G401.6 (cell line): ENCODE results near the gene PKHD1.
"Not testable (repeated sequence)": the region's sequence is repeated elsewhere in the genome, so short reads cannot be mapped to it uniquely, and the experiment has no call there.

ENCODE experiments used
- FAIRE-seq: peaks from 2 replicates; lab custom pipeline; 2012; peaks lifted over from hg19 to GRCh38; lab: Jason Lieb, UNC

Gene PKHD1

DNA sequence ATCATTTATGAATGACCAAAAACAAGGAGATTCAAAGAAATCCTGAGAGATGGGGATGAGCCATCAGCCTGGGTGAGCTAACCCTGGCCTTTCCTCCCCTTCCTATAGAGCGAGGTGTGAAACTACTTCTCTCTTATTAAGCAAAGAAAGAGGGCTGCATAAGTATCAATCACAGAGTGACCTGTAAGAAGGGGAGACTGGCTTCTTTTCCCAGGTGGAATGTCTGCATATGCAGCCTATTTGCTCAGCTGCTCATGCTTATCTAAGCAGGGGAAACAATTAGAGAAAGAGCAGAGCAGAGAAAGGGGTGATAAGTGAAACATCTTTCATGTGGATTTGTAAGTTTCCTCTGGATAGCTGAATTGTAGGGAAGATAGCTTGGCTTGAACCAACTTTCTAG lies 160.0 kb downstream of the PKHD1 start:
- no peak for FAIRE-seq

DNA sequence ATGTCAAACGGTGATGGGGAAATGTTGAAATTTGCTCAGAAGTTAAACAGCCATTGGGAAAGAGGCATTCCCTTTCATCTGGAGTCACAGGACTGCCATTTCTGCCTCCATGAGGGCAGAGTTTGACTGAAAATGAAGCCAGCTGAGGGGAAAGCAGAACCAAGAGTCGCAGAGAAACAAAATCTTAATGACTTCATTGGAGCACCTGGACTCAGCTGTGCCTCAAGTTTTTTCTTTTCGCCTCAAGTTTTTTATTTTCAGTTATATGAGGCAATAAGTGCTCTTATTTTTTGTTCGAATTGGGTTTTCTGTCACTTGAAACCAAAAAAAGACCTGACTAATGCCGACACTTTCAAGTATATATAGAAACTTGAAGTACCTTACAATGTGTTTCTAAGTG lies 161.3 kb downstream of the PKHD1 start:
- FAIRE-seq: no peak

DNA sequence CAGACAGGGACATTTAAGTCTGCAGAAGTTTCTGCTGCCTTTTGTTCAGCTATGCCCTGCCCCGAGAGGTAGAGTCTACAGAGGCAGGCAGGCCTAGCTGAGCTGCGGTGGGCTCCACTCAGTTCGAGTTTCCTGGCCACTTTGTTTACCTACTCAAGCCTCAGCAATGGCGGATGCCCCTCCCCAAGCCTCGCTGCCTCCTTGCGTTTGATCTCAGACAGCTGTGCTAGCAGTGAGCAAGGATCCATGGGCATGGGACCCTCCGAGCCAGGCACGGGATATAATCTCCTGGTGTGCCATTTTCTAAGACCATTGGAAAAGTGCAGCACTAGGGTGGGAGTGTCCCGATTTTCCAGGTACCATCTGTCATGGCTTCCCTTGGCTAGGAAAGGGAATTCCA lies 164.9 kb downstream of the PKHD1 start:
- not testable (repeated sequence) for FAIRE-seq

DNA sequence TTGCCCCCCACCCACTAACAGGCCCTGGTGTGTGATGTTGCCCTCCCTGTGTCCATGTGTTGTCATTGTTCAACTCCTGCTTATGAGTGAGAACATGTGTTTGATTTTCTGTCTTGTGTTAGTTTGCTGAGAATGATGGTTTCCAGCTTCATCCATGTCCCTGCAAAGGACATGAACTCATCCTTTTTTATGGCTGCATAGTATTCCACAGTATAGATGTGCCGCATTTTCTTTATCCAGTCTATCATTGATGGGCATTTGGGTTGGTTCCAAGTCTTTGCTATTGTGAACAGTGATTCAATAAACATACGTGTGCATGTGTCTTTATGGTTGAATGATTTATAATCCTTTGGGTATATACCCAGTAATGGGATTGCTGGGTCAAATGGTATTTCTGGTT lies 169.1 kb downstream of the PKHD1 start:
- FAIRE-seq: not testable (repeated sequence)

DNA sequence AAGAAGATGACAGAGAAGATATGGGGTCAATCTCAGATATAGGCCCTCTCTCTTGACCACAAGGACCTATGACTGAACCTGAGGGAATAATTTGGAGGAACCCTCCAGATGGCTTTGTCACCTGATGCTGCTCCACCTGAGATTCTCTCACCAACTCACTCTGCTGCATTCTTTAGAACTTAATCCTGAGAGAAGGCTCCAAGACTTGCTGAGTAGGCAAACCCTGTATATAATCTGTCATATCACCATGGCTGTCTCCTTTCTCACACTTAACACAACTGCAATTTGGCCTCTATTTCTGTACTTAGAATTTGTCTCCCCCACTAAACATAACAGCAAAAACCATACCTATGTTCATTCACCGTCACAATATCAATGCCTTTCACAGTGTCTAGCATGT lies 172.3 kb downstream of the PKHD1 start:
- no peak for FAIRE-seq

DNA sequence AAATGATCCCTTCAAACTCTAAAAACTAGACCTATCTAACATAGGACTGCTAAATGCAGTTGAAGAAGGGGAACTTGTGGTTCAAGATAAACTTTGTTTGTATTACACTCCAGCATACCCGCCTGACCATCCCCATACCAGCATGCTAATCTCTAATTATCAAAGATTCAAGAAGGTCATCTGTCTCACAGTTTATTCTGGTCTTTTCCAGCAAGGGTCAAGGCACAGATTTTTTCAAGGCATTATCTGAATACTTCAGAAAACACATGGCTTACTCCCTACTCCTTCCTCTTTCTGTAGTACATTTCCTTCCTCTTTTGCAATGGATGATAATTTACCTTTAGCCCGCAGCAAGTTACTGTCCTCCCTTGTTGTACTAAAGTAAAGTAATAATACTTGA lies 174.1 kb downstream of the PKHD1 start:
- FAIRE-seq: no peak

DNA sequence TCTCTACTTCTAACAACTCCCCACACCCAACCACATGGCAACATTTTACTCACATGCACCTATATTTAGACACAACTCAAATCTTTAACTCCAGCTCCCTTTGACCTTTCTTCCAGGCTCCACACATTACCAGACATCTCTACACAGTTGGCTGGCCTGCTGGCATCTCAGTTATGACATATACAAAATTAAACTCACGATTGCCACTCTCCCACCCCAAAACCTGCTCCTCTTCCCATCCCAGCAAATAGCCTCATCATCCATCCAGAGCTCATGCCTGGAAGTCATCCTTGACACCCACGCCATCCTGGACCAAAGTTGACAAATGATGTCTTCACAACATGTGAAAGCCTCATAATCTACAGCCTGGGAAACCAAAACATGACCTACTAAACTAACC lies 176.6 kb downstream of the PKHD1 start:
- FAIRE-seq: no peak

DNA sequence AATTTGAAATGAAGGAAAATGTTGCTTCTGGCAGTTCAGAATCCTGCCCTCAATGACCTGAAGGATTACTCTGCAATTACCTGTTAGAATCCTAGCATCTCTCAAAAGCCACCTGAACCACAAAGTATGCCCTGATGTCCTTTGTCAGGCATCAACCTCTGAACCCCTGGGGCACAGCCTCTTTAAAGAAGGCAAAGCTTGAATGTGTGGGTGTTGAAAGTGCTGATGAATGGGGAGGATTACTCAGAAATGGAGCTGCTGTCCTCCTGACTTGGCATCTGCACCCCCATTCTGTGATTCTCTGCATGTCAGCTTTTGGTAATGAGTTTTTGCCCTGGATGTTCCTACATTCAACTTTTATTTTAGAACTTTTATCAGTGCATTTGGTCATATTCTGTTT lies 179.2 kb downstream of the PKHD1 start:
- no peak for FAIRE-seq

DNA sequence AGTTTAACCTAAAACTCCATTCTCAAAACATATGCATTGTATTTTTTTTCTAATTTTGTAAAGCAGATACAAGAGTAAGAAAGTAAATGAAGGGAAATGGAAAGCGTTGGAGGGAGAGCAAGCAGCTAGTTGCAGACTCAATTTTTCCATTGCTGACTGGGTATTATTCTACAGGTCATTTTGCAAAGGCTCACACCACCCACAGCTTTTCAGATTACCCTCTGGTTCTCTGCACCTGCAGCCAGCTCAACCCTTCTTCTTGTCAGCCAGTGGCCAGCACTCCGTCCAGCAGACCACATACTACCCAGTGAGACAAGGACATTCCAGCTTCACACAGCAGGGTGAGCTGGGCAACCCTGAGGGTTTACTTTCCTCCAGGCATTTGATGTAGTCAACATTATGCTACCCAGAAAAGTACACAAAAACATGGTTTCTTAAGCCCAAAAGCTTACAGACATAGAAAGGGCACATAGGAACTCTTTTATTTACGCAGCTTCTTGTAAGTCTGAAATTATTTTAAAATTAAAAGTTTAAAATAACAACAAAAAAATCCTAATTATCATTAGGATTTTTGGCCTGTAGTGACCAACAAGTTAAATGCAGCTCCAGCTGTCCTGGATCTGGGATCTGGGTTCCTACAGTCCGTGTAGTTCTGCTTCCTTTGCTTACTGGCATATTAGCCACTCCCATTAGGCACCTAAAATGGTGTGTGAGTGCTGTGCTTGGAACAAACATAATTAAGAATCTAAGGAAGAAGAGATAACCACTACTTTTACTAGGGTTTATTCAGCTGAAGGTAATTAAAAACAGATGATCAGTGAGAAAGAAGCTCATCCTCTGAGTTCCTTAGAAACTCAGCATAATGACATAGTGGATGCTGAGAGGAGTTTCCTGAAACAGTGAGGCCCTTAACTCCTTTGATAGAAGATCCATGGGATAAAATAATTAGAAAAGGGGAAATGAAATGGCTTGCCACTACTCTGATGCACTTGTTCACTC lies 185.3 kb downstream of the PKHD1 start:
- no peak for FAIRE-seq

DNA sequence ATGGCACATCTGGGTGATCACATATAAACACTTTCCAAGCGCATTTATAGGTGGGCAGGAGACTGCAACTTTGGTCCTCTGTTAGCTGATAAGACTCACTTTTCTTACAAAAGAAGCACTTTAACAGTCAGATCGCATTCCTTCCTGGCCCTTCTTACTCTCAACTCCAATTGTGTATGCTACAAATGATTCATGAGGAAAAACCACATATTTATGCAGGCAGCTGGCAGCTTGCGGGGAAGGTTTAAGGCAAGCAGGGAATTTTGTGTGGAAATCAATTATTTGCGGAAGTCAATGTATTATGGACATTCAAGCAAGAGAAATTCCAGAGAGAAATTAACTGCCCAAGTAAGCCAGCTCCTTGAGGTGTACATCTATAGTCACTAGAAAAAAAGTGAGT lies 194.0 kb downstream of the PKHD1 start:
- no peak for FAIRE-seq

DNA sequence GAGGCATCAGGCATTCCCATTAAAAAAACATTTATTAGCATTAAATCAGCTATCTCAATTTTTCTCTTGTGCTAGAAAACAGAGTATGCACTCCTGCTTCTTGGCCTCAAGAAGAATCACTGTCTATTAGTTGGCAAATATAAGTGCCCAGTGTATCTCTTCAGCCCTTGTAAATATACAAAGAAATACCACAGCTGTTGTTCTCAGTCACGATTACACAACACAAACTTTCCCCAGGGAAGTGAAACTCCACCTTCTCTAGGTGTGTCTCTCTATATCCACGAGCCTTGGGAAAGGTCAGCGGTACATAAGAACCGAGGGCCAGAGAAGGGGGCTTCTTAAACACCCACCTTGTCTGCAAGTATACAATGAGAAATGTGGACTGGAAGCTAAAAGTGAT lies 194.7 kb downstream of the PKHD1 start:
- FAIRE-seq: no peak

DNA sequence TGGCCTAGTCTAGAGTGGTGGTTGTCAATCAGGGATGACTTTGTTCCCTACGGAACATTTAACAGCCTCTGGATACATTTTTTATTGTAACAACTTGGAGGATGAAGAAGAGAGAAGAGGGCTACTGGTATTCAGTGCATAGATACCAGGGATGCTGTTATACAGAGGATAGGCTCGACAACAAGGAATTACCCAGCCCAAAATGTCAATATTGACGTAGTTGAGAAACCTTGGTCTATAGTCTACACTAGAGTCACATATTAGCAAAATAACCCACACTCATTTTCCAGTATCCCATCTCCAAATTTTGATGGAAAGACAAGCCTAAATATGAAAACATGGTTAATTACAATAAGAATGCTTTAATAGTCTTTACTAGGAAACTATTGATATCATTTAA lies 195.1 kb downstream of the PKHD1 start:
- no peak for FAIRE-seq

DNA sequence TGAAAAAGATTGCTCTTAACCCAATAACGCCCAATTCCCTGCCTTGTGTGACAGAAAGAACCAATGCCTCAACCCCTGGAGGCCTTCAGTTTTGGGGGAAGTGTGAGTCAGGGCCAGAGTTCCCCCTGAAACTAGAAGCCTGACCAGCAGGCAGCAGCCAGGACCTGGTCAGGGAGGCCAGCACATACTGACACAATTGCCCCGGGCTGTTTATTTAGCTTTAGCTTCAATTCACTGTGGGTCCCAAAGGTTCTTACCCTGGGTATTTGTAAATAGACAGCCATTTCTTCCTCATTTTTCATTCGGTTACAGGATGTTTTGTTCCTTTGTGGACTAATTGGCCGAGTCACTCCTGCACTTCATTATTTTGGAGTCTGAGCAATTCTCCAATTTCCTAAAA lies 195.6 kb downstream of the PKHD1 start:
- no peak for FAIRE-seq

DNA sequence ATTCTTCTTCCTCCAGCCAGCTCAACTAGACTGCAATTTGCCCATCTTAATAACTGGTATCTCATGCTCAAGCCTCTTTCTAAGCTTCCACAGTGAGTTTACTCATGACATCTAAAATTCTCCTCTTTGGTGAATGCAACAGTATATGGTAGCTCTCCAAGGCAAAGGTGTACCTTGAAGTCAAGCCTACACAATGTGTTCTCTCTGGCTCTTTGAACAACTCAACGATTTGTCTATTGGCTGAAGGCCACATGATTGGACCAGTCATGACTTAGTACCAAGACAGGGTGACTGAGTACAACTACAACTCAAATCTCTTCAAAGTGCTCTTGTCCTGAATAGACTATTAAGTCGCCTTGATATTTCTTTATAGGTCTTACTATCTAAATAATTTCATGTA lies 199.6 kb downstream of the PKHD1 start:
- FAIRE-seq: no peak

DNA sequence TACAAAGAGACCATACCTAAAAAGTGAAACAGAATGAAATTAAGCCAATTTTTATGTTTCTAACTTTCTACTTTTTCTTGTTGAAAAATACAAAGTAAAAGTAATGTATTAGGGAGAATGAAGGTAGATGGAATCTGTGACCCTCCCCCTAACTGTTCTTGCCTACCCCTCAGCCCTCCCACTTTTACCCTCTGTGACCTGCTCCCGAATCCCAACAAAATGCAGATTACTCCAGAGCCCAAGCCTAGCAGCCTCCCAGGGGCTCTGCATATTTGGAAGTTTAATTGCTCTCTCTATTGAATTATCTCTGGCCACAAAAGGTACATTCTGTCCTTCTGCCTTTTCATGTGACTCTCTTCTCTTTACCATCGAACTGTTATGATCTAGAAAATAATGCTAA lies 201.5 kb downstream of the PKHD1 start:
- no peak for FAIRE-seq

DNA sequence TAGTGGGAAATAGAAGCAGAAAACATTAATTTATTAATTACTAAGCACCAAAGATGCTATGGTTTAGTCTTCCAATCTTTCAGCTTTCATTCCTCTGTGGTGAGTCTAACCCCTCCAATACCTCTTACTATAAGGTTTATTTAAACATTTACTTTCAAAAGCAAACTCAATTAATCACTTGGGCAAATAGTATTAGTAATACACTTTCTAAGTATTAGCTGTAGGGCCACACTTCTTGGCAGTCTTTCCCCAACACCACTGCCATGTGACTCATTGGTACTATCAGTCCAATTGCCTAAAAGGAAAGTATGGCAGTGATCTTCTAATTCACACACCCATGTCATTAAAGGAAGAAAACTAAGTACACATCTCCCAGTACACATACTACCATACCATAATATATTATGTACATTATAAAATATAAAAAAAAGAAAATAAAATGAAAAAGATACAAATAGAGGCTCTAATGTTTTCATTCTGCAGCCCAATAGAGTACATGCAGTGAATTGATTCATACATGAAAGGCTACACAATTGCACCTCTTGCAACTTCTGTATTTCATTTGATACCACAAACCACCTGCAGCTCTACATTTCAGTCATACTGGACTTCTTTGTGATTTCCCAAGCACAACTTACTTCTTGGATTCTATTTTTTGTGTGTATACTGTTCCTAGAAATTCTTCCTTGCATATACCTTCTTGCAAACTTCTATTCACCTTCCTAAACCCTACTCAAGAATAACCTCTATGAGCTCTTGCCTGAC lies 218.6 kb downstream of the PKHD1 start:
- no peak for FAIRE-seq

DNA sequence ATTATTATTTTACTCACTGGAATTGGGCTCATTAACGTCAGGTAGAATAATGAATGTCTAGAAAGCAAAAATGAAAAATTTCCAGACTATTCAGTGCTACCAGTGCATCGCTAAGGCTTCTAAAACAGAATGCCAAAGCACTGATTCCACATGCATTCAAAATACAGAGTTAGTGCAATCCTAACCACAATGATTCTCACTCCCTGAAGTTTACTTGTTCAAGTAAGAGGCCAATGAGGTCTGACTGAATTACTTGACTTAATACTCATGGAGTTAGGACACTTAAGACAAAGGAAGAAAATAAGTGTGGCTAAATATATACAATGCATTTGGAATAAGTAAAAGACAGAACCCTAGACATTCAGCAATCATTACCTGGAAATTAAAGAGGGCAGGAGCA lies 220.5 kb downstream of the PKHD1 start:
- no peak for FAIRE-seq

DNA sequence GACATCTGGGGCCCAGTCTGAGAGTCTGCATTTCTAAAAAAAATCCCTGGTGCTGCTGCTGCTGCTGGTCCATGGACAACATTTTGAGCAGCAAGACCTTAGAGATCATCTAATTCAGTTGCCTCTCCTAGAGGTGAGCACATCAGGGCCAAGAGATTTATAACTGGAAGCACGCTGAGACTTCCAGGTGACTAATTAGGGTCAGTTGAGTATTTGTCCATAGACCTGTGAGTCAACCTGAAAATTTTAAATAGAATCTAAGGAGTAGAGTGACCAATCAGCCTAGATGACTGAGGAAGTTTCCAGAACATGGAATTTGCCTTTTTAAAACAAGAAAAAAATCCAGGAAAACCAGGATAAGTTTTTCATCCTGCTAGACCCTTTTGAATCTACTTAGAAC lies 221.4 kb downstream of the PKHD1 start:
- FAIRE-seq: no peak

DNA sequence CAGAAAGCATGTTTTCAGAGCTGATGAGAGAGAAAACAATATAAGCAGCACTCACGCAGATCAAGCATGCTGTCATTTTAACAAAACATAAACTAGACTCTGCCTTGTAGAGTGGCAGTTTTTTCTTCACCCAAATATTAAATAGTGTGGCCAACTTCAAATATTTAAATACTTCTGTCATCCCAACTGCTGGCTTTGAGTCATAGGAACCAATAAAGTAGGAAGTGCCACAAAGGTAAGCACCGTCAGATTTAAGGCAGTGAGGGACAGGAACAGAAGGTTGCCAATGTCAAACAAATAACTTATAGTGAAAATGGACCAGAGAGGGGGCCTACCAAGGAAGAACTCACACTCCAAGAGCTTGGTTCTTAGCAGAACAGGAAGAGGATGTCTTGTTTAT lies 222.2 kb downstream of the PKHD1 start:
- FAIRE-seq: no peak

DNA sequence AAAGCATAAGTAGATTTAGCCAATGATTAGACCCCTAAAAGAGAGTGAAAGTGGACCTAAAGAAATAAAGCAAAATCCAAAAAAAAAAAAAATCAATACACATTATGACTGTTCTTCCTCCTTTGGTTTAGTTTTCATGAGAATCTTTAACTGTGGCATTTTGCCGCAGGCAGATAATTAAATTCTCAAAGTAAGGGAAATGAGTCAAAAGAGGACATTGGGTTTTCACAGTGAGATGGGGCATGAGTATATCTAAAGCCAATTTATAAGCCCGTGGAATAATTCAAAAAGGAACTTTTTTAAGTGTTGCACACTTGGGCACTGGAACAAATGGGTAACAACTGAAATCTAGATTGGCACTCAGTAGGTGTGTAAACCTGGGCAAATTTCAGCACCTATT lies 230.3 kb downstream of the PKHD1 start:
- FAIRE-seq: no peak

DNA sequence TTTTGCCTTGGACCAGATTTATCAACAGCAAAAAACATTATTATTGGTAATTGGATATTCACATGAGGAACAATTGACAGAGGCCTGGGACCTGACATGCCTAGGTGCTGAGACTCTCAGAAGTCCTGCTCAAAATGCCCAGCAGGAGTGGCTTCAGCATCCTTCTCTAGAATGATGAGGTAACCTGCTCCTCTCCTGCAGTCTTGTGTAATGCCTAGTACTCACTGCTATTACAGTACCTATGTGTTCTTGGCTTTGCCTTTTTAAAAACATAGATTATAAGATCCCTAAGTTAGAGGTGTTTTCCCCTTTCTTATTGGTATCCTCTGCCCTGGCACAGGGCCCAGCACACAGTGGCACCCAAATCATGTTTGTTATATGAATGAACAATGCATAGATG lies 230.9 kb downstream of the PKHD1 start:
- no peak for FAIRE-seq

DNA sequence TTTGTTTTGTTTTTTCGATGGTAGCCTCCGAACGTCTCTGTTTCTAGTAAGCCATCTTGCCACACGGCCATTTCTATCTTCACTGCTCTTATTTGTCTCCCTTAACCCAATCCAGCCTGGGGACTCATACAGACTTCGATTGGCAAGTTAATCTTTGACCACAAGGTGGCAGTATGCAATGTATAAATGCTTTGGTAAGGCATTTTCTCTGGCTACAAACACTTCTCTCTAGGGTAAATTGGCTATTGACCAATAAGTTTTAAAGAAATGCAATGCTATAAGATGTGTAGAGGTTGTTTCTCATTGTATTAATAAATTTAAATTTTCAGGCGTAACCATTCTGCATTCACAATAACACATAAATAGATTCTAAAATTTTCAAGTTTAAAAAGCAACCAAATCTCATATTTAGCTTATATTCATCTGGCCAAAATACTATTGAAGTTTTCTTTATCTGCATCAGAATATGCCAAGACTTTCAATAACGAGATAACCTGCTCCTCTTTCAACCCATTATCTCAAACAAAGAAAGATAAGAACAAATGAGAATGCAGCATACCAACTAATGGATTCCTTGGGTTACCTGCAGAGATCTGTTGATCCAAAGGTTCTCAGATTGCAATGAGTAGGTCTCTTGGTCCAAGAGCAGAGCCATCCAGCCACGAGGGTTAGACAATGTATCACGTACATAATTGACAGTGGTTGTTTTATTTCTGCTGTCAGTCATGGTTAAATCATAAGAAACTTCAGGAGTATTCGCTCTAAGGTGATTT lies 231.9 kb downstream of the PKHD1 start:
- FAIRE-seq: peak; percentile 88

DNA sequence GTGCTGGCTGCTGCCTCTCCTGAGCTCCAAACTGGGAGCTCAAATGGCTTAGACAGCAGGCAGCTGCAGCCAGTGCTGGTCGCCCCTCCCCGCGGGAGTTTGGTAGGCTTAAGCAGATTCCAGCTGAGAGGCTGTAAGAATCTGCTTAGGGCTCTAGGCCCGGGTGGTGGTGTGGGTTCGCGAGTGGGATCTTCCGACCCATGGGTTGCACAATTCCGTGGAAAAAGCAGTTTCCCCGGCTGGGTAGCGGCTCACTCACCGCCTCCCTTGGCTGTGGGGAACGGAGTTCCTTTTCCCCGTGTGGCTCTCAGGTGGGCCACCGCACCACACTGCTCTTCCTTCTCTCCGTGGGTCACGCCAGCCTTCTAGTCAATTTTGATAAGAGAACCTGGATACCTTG lies 232.5 kb downstream of the PKHD1 start:
- no peak for FAIRE-seq
